ENCODE data around the gene CTBP2. TPM values are rescaled to one million over a fixed set of nuclear protein-coding genes. Genes with fewer than 3 reads are reported as not detected.

Gene CTBP2
- total RNA-seq, 2 experiments from 2014 or later: 0.29 to 0.40 TPM

GRCh38 chr10:124944982-124945381 is 215.4 kb downstream of the CTBP2 start:
- Mint-ChIP-seq H3K4me3 (no peak overlapping the region), H3K27ac (no peak overlapping the region), H3K9me3 (ENCODE audit: insufficient read depth) (no peaks in the 10 kb centered on the region), H3K27me3 (ENCODE audit: low read depth) (no peaks in the 10 kb centered on the region), H3K4me1 (ENCODE audit: low read depth) (peaks cover 10% of the 10 kb centered on the region), H3K36me3 (ENCODE audit: low read depth) (peaks cover 14% of the 10 kb centered on the region)
- DNase-seq: no peak
- CTCF ChIA-PET: no interaction called here
- POLR2A ChIA-PET: no interaction called here
- ATAC-seq: no peak

GRCh38 chr10:124943301-124944092 is 216.9 kb downstream of the CTBP2 start:
- Mint-ChIP-seq H3K27ac (no peak overlapping the region), H3K36me3 (ENCODE audit: low read depth) (peaks cover 10% of the 10 kb centered on the region), H3K9me3 (ENCODE audit: insufficient read depth) (no peaks in the 10 kb centered on the region), H3K27me3 (ENCODE audit: low read depth) (no peaks in the 10 kb centered on the region), H3K4me3 (no peak overlapping the region), H3K4me1 (ENCODE audit: low read depth) (peaks cover 10% of the 10 kb centered on the region)
- CTCF ChIA-PET: no interaction called here
- ATAC-seq: no peak
- DNase-seq: no peak
- POLR2A ChIA-PET: no interaction called here

GRCh38 chr10:124942317-124943169 is 217.8 kb downstream of the CTBP2 start:
- ChIA-PET CTCF (no interaction called here), POLR2A (interaction anchor here (0.6 kb wide), 1 partner anchor 141 kb away, joined by 3 read pairs; the partner anchor contains the start of gene ABRAXAS2)
- Mint-ChIP-seq H3K27me3 (ENCODE audit: low read depth) (no peaks in the 10 kb centered on the region), H3K4me3 (no peak overlapping the region), H3K27ac (no peak overlapping the region), H3K36me3 (ENCODE audit: low read depth) (peaks cover 7% of the 10 kb centered on the region), H3K4me1 (ENCODE audit: low read depth) (peaks cover 10% of the 10 kb centered on the region), H3K9me3 (ENCODE audit: insufficient read depth) (no peaks in the 10 kb centered on the region)
- ATAC-seq (no peak), DNase-seq (no peak)

GRCh38 chr10:124941823-124942222 is 218.5 kb downstream of the CTBP2 start, which contains the start of gene ZRANB1:
ZRANB1 (plus strand) TSS chr10:124942123; CDS start chr10:124942494, 371 bp downstream.
- POLR2A ChIA-PET: no interaction called here
- Mint-ChIP-seq H3K27ac (no peak within 1 kb of the TSS), H3K9me3 (ENCODE audit: insufficient read depth) (no peaks in the 10 kb centered on the region), H3K4me1 (ENCODE audit: low read depth) (peaks cover 6% of the 10 kb centered on the region), H3K4me3 (no peak within 1 kb of the TSS), H3K27me3 (ENCODE audit: low read depth) (no peaks in the 10 kb centered on the region), H3K36me3 (ENCODE audit: low read depth) (peaks cover 7% of the 10 kb centered on the region)
- no peak for ATAC-seq
- no peak for DNase-seq
- CTCF ChIA-PET: no interaction called here

GRCh38 chr10:124939290-124939689 is 221.1 kb downstream of the CTBP2 start:
- Mint-ChIP-seq H3K4me3 (no peak overlapping the region), H3K4me1 (ENCODE audit: low read depth) (peaks cover 11% of the 10 kb centered on the region), H3K36me3 (ENCODE audit: low read depth) (peaks cover 7% of the 10 kb centered on the region), H3K27me3 (ENCODE audit: low read depth) (no peaks in the 10 kb centered on the region), H3K9me3 (ENCODE audit: insufficient read depth) (no peaks in the 10 kb centered on the region), H3K27ac (no peak overlapping the region)
- DNase-seq (no peak), ATAC-seq (no peak)
- CTCF ChIA-PET: no interaction called here
- POLR2A ChIA-PET: no interaction called here

GRCh38 chr10:124936813-124937212 is 223.6 kb downstream of the CTBP2 start:
- DNase-seq: no peak
- Mint-ChIP-seq H3K27me3 (ENCODE audit: low read depth) (no peaks in the 10 kb centered on the region), H3K27ac (no peak overlapping the region), H3K4me3 (no peak overlapping the region), H3K36me3 (ENCODE audit: low read depth) (peaks cover 5% of the 10 kb centered on the region), H3K9me3 (ENCODE audit: insufficient read depth) (peaks cover 2% of the 10 kb centered on the region), H3K4me1 (ENCODE audit: low read depth) (peaks cover 7% of the 10 kb centered on the region)
- ChIA-PET POLR2A (no interaction called here), CTCF (interaction anchor here (0.7 to 2.0 kb wide), 2 partner anchors 13 to 56 kb away, joined by 4 to 5 read pairs; no protein-coding TSS in a partner anchor)
- no peak for ATAC-seq

GRCh38 chr10:124935946-124936345 is 224.4 kb downstream of the CTBP2 start:
- Mint-ChIP-seq H3K4me1 (ENCODE audit: low read depth) (peaks cover 7% of the 10 kb centered on the region), H3K27me3 (ENCODE audit: low read depth) (no peaks in the 10 kb centered on the region), H3K36me3 (ENCODE audit: low read depth) (peaks cover 8% of the 10 kb centered on the region), H3K27ac (no peak overlapping the region), H3K9me3 (ENCODE audit: insufficient read depth) (peaks cover 4% of the 10 kb centered on the region), H3K4me3 (no peak overlapping the region)
- POLR2A ChIA-PET: no interaction called here
- DNase-seq (no peak), ATAC-seq (no peak)
- CTCF ChIA-PET: interaction anchor here (2.0 kb wide), 1 partner anchor 57 kb away, joined by 5 read pairs; no protein-coding TSS in a partner anchor

Small RNA genes within 50 kb of the gene (microRNA-seq; reads per million reads assigned to microRNA genes)
- gene MIR4296: not detected

Other genes with a start within 250 kb of the CTBP2 start
- gene ZRANB1, start 218.4 kb downstream of the CTBP2 start, total RNA-seq: 10 to 100 TPM; 10.7 to 11.2 TPM